HG02642 (cell line): Measurements from ENCODE around the gene CIAO3.

Source experiments
- ATAC-seq: cut with Tn5 transposase; IDR thresholded peaks from one replicate; pipeline ENCODE4 v1.9.1; 2021; ENCODE audit warnings: mild to moderate bottlenecking; ENCODE audit not compliant: unreplicated experiment, poor library complexity

Gene CIAO3

DNA sequence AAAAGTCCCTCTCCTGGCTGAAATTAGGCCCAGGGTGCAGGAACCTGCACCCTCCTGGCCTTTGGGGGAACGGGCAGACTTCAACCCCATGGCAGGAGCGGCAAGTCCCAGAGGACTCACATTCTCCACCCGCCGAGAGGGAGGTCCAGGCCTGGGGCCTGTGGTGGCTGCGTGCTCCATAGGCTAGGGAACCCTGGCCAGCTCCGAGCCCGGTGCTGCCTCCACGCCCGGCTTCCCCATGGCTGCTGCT, 14.7 kb downstream of the CIAO3 start:
- no peak for ATAC-seq

- no peak for ATAC-seq
These were observed 15.2 kb downstream of the CIAO3 start for GRCh38 chr16:725463-726187.

GRCh38 chr16:725041-725376, 15.8 kb downstream of the CIAO3 start:
- no peak for ATAC-seq

DNA sequence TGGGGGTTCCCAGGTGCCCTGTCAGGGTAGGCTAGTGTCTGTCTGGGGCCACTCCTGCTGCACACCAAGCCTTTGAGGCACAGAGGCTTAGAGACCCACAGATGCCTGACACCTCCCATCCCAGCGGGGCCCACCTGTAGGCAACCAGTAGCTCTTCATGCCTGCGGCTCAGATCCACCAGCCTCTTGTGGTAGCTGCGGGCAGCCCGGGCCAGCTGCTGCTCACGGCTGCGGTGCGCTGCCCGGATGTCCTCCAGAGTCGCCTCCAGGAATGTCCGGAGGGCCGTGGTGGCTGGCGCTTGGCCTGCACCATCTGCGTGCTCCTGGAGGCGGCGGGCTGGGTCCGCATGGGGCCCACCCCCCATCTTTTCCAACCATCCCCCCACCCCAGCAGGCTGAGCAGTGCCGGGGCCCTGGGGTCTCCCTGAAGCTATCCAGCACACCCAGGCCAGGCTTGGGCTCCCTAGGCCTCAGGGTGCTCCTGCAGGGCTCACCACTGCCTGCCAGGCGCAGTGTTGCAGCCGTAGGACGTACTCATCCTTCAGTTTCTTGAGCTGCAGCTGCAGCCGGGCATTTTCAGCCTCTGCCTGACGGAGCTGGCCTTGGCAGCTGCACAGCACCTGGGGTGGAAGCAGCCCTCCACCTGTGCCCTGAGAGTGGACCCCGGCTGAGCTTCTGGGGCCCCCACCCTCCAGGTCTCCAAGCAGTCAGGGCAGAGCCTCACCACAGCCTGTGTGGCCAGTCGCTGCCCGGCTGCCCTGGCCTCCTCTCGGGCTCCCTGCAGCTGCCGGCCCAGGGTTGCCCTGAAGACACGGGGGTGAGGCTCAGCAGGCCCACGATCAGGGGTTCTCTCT, 16.4 kb downstream of the CIAO3 start:
- no peak for ATAC-seq

DNA sequence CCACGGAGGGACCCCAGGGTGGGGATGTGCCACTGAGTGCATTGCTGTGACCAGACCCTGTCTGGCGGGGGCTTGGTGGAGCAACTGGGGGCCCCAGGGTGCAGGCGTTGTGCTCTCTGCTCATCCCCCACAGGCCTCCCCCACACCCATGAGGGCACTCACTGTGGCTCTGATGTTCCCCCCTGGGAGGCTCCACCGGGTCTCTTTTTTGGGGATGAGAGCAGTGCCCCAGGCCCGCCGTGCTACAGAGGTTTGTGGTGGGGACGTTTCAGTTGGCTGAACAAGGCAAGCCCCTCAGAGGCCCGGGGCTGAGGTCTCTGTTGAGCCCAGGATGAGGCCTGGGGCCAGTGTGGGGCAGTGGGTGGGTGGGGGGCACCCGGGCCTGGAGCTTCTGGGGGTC, 17.1 kb downstream of the CIAO3 start:
- ATAC-seq: no peak

GRCh38 chr16:722835-723633, 17.8 kb downstream of the CIAO3 start:
- ATAC-seq: no peak

- no peak for ATAC-seq
These were observed 18.8 kb downstream of the CIAO3 start for GRCh38 chr16:721765-722540.

DNA sequence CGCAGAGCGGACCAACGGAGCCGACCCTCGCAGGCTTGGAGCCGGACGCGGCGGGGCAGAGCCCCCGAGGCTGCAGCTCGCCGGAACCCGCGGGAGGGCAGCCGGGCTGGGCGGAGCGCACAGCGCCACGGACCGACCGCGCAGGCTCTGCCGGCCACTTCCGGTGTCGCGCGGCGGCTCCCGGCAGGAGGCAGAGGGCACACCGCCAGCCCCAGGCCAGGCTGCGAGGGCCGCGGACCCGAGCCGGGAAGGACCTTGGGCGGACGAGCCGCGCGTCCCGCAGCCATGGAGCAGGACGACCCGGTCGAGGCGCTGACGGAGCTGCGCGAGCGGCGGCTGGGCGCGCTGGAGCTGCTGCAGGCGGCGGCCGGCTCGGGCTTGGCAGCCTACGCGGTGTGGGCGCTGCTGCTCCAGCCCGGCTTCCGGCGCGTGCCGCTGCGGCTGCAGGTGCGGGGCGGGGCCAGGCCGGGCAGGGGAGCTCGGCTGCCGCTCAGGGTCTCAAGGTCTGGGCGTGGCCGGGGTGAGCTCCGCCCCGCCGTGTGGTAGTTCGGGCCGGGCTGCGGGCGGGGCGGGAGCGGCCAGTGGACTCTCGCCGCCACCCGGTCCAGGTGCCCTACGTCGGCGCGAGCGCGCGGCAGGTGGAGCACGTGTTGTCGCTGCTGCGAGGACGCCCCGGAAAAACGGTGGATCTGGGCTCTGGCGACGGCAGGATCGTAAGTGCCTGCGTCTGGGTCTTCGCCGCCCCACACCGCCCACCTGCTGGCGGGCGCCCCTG, 19.6 kb downstream of the CIAO3 start, which contains the start of gene ANTKMT:
Gene ANTKMT, plus strand, starts transcription at position 157 of the 775 bp plus-strand sequence. Its CDS starts 129 bp downstream, at position 286.
- ATAC-seq: peak; percentile 73

DNA sequence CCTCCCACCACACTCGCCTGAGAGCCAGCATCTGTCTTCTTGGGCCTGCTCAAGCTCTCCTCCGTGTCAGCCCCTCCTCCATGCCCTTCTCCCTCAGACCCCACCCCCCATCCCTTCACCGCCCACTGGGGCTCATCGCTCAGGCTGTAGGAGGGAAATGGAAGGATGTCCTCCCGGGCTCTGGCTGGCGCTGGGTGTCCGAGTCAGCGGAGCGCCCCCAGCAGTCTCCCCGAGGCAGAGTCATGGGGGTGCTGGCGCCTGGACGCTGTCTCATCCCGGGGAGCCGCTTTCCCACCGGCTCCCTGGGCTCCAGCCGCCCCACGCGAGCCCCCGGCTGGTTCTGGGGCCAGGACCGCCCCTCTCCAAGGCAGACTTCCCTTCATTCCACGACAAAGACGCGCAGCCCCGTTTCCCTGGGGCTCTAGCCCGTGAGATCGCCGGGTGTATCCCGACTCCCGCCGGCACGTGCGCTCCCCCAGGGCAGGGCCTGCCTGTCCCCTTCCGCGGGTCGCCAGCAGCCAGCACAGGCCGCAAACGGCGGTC, 20.3 kb downstream of the CIAO3 start:
- peak; percentile 22 for ATAC-seq

DNA sequence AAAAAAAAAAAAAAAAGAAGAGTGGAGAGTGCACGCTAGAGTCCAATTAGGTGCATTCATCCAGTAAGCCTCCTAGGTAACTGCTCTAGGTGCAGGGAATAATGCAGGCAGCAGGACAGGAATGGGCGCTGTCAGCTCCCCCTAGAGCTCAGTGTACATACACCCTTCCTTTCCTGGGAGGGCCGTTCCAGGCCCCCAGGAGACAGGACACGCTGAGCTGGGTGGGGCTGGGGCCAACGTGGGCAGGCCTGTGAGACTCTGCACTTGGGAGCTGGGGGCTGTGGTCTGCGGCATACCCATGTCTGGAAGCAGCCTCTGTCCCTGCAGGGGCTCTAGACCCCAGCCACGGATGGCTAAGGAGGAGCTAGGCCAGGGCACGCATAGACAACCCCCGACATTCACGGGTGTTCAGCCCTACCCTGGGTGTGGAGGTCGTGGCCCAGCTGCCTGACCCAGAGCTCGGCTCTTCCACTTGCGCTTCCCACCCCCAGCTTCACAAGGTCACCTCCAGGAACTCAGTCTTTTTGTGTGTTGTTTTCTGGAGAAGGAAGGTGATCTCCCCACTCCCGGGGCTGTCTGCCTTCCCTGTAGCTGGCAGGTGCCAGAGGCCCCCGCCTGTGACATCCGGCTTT, 20.9 kb downstream of the CIAO3 start:
- ATAC-seq: no peak

- no peak for ATAC-seq
These were observed 21.9 kb downstream of the CIAO3 start for GRCh38 chr16:718922-719321.

DNA sequence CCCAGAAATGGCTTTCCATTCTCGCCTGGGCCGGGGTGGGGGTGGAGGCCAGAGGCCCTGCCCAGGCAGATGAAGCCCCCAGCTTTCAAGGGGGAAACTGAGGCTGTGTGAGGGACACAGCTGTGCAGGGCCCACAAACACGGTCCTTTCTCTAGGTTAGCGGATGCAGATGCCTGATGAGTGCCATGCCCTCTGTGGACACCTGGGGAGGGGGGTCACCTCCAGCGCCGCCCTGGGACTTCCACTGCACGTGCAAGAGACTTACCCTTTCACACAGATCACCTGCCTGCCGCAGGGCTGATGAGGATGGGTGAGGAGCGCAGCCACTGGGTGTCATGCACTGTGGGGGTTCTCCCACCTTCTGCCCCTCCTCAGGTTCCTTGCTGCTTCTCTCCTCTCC, 22.4 kb downstream of the CIAO3 start:
- no peak for ATAC-seq

DNA sequence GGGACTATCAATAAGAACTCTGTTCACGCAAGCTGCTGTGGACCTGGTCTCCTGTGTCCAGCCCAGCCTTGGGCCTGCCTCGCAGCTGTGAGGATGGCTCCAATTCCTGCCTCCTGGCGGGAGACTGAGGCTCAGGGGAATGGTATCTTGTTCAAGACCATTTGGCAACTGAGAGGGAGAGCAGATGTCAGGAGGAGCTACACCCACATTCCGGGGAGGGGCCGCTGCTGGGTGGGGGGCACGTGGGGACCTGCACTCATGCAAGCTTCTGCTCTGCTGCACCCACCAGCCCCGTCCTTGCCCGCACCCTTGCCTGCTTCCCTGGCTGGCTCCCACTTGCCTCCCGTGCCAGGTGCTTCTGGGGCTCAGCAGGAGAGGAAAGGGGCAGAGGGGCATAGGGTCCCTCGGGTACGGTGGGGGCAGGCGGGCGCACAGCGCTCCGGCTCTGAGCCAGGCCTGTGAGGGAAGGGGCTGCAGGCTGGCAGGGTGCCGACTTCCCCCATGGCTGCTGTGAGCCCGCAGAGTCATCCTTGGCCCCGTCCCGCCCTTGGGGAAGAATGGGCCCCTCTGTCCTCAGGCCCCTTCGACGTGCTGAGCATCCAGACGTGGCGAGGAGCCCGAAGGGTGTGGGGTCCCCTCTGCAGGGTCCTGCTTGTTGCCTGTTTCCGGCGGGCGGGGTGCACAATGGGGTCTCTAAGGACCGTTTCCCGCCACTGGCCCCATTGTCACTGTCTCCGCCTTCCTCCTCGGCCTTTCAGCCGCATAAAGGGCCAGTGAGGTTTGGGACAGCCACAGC, 23.1 kb downstream of the CIAO3 start:
- no peak for ATAC-seq

- ATAC-seq: no peak
These were observed 23.9 kb downstream of the CIAO3 start for GRCh38 chr16:716768-717325.

DNA sequence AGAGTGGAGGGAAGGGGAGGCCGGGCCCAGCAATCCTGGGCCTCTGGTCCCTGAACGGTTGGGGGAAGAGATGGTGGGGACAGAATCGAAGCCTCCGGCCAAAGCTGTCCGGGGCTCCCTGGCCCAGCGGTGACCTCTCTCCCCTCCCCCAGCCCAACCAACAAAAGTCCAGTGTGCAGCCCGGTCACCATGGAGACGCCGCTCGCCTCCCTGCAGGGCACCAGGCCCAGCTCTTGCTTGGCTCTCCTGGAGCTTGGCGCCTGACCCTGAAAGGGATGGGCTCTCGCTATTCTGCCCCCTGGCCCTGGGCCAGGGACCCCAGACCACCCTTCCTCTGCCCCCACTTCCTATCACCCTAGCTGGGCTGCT, 24.6 kb downstream of the CIAO3 start:
- ATAC-seq: no peak

DNA sequence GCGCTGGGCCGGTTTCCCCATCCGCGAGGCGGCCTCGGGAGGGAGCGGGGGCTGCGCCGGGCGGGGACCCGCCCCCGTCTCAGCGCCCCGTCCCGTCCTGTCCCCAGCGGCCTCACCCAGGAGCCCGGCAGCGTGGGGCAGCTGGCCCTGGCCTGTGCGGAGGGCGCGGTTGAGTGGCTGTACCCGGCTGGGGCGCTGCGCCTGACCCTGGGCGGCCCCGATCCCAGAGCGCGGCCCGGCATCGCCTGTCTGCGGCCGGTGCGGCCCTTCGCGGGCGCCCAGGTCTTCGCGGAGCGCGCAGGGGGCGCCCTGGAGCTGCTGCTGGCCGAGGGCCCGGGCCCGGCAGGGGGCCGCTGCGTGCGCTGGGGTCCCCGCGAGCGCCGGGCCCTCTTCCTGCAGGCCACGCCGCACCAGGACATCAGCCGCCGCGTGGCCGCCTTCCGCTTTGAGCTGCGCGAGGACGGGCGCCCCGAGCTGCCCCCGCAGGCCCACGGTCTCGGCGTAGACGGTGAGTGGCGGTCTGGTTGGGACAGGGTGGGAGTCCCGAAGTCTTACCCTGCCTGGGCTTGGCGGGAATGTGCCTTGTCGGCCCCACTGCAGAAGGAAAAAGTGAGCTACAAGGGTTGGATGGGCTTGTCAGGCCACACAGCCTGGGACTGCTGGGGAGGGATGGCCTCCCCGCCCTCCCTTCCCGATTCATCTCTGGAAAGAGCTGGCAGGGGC, 25.2 kb downstream of the CIAO3 start:
- ATAC-seq: peak; percentile 11
